Neuronal stem cell (in vitro differentiated cells): ENCODE results near the gene OR6T1.

Source experiments
- DNase-seq: peaks from one replicate; pipeline ENCODE4 v3.0.0-alpha.2; 2013; ENCODE audit warnings: low spot score
- H2AFZ ChIP-seq: one replicate; pipeline ENCODE4 v1.6.1; 2013; ENCODE audit warnings: mild to moderate bottlenecking, low read length, inconsistent platforms
- H2AK5ac ChIP-seq: 2 replicates; pipeline ENCODE4 v1.6.1; 2013; ENCODE audit warnings: low read depth, mild to moderate bottlenecking, inconsistent platforms, low read length, moderate library complexity, mixed read lengths
- H2BK120ac ChIP-seq: 2 replicates; pipeline ENCODE4 v1.6.1; 2013; ENCODE audit warnings: low read depth, mild to moderate bottlenecking, inconsistent platforms, low read length, moderate library complexity, mixed read lengths
- H2BK12ac ChIP-seq: one replicate; pipeline ENCODE4 v1.6.1; 2013; ENCODE audit warnings: low read length, inconsistent platforms
- H2BK15ac ChIP-seq: 2 replicates; pipeline ENCODE4 v1.6.1; 2013; ENCODE audit warnings: mild to moderate bottlenecking, low read length, inconsistent platforms, mixed read lengths
- H2BK5ac ChIP-seq: one replicate; pipeline ENCODE4 v1.6.1; 2013; ENCODE audit warnings: inconsistent platforms, mild to moderate bottlenecking, low read length, moderate library complexity
- H3K14ac ChIP-seq: one replicate; pipeline ENCODE4 v1.6.1; 2013; ENCODE audit warnings: low read length, inconsistent platforms
- H3K18ac ChIP-seq: 2 replicates; pipeline ENCODE4 v1.6.1; 2013; ENCODE audit warnings: low read length, inconsistent platforms
- H3K23ac ChIP-seq: 2 replicates; pipeline ENCODE4 v1.6.1; 2013; ENCODE audit warnings: low read depth, mild to moderate bottlenecking, mixed read lengths, low read length, inconsistent platforms; ENCODE audit not compliant: poor library complexity
- H3K27ac ChIP-seq: replicated peaks from 3 replicates; pipeline ENCODE4 v1.5.1; 2013; ENCODE audit warnings: low read length, inconsistent platforms
- H3K27me3 ChIP-seq, 3 experiments: 2 replicates each; pipeline ENCODE4 v1.6.1; 2013; ENCODE audit warnings: low read length in 3 of 3, mild to moderate bottlenecking in 2 of 3, inconsistent platforms in 1 of 3, low read depth in 1 of 3, mixed read lengths in 1 of 3, moderate library complexity in 1 of 3; ENCODE audit not compliant: control insufficient read depth in 3 of 3, insufficient read depth in 3 of 3
- H3K36me3 ChIP-seq, 2 donors: replicated peaks in 1 of 2; 2 replicates each; pipeline ENCODE4 v1.6.1; 2013; ENCODE audit warnings: low read length in 2 of 2; ENCODE audit not compliant: control insufficient read depth in 2 of 2, insufficient read depth in 2 of 2
- H3K4ac ChIP-seq: 2 replicates; pipeline ENCODE4 v1.6.1; 2013; ENCODE audit warnings: inconsistent platforms, mild to moderate bottlenecking, low read length, moderate library complexity
- H3K4me1 ChIP-seq, 2 donors: 1 replicate in 1 of 2; 2 replicates in 1 of 2; pipeline ENCODE4 v1.6.1; 2013; ENCODE audit warnings: low read length in 2 of 2, low read depth in 1 of 2; ENCODE audit not compliant: control insufficient read depth in 2 of 2, insufficient read depth in 1 of 2
- H3K4me2 ChIP-seq: one replicate; pipeline ENCODE4 v1.6.1; 2013; ENCODE audit warnings: mild to moderate bottlenecking, low read length, inconsistent platforms; ENCODE audit not compliant: insufficient read depth, poor library complexity, severe bottlenecking
- H3K4me3 ChIP-seq, 2 donors: 2 replicates each; pipeline ENCODE4 v1.5.1; 2013; ENCODE audit warnings: low read length in 2 of 2, mild to moderate bottlenecking in 2 of 2, inconsistent platforms in 1 of 2, moderate library complexity in 1 of 2
- H3K79me1 ChIP-seq: one replicate; pipeline ENCODE4 v1.6.1; 2013; ENCODE audit warnings: low read depth, mild to moderate bottlenecking, inconsistent platforms, low read length, moderate library complexity
- H3K9ac ChIP-seq: one replicate; pipeline ENCODE4 v1.6.1; 2013; ENCODE audit warnings: mild to moderate bottlenecking, low read depth, low read length, inconsistent platforms; ENCODE audit not compliant: poor library complexity
- H3K9me3 ChIP-seq, 2 donors: replicated peaks in 1 of 2; 2 replicates each; pipeline versions ENCODE3 to v1.6.1; 2013; ENCODE audit warnings: low read length in 2 of 2, mild to moderate bottlenecking in 2 of 2, inconsistent platforms in 1 of 2, low read depth in 1 of 2, mixed read lengths in 1 of 2, moderate library complexity in 1 of 2; ENCODE audit not compliant: control insufficient read depth in 2 of 2, insufficient read depth in 1 of 2
- H4K8ac ChIP-seq: one replicate; pipeline ENCODE4 v1.6.1; 2013; ENCODE audit warnings: low read depth, mild to moderate bottlenecking, inconsistent platforms, low read length, moderate library complexity
- H4K91ac ChIP-seq: one replicate; pipeline ENCODE4 v1.6.1; 2013; ENCODE audit warnings: low read length, low read depth, mild to moderate bottlenecking, inconsistent platforms; ENCODE audit not compliant: poor library complexity
- WGBS, 2 donors: extraction: QIAGEN DNeasy Blood & Tissue Kit; methylation state at CpG; one replicate each; pipeline ENCODE4 v1.1.7; 2013; ENCODE audit warnings: missing lambda C conversion rate in 2 of 2, mixed read lengths in 1 of 2; ENCODE audit not compliant: insufficient read length in 2 of 2, insufficient replicate concordance in 1 of 2; ENCODE audit errors: extremely low coverage in 2 of 2; 5-methylcytosine and 5-hydroxymethylcytosine counted together

OR6T1 gene

GRCh38 chr11:123905826-123906225 lies 37.8 kb downstream of the OR6T1 start:
- Histone ChIP-seq H3K18ac (peak overlapping the region; percentile 24), H3K23ac (no peak overlapping the region), H3K79me1 (no peaks in the 10 kb centered on the region), H3K36me3 (no peaks in the 10 kb centered on the region), H2BK12ac (no peak overlapping the region), H3K27me3 (no peaks in the 10 kb centered on the region), H4K8ac (no peak overlapping the region), H4K91ac (no peak overlapping the region), H3K4me3 (no peak overlapping the region), H3K27ac (peak overlapping the region; percentile 83), H3K4ac (no peak overlapping the region), H2BK120ac (no peak overlapping the region), H2AFZ (no peak overlapping the region), H2BK15ac (no peak overlapping the region), H3K4me1 (peaks cover 0 to 9% of the 10 kb centered on the region in 2 donors), H3K9me3 (no peaks in the 10 kb centered on the region), H3K4me2 (no peak overlapping the region), H3K14ac (no peak overlapping the region), H3K9ac (no peak overlapping the region), H2AK5ac (no peak overlapping the region), H2BK5ac (no peak overlapping the region)
- DNase-seq, result no peak
- no CpG with 5 or more reads among the region's 3 CpGs for WGBS, 2 donors

- Histone ChIP-seq H2AK5ac (no peak overlapping the region), H2BK15ac (no peak overlapping the region), H3K23ac (no peak overlapping the region), H3K9ac (no peak overlapping the region), H3K4ac (no peak overlapping the region), H3K27ac (no peak overlapping the region), H3K4me3 (no peak overlapping the region), H4K91ac (no peak overlapping the region), H3K79me1 (no peaks in the 10 kb centered on the region), H3K4me2 (no peak overlapping the region), H2BK120ac (no peak overlapping the region), H3K4me1 (peaks cover 0 to 9% of the 10 kb centered on the region in 2 donors), H3K27me3 (no peaks in the 10 kb centered on the region), H3K9me3 (no peaks in the 10 kb centered on the region), H3K36me3 (no peaks in the 10 kb centered on the region), H2BK5ac (no peak overlapping the region), H4K8ac (no peak overlapping the region), H3K14ac (no peak overlapping the region), H3K18ac (no peak overlapping the region), H2BK12ac (no peak overlapping the region), H2AFZ (no peak overlapping the region)
- no peak for DNase-seq
- no CpG with 5 or more reads among the region's 3 CpGs for WGBS, 2 donors
These were observed 38.7 kb downstream of the OR6T1 start for GRCh38 chr11:123904932-123905331.

GRCh38 chr11:123903932-123904331 lies 39.7 kb downstream of the OR6T1 start:
- Histone ChIP-seq H2AK5ac (no peak overlapping the region), H3K23ac (no peak overlapping the region), H3K4me2 (no peak overlapping the region), H3K27me3 (no peaks in the 10 kb centered on the region), H3K4ac (no peak overlapping the region), H2AFZ (no peak overlapping the region), H3K79me1 (no peaks in the 10 kb centered on the region), H4K8ac (no peak overlapping the region), H3K14ac (no peak overlapping the region), H3K4me3 (no peak overlapping the region), H4K91ac (no peak overlapping the region), H2BK5ac (no peak overlapping the region), H3K9ac (no peak overlapping the region), H3K27ac (no peak overlapping the region), H3K4me1 (peaks cover 0 to 9% of the 10 kb centered on the region in 2 donors), H3K18ac (no peak overlapping the region), H3K36me3 (no peaks in the 10 kb centered on the region), H2BK12ac (no peak overlapping the region), H2BK15ac (no peak overlapping the region), H2BK120ac (no peak overlapping the region), H3K9me3 (no peaks in the 10 kb centered on the region)
- DNase-seq, result no peak
- no CpG with 5 or more reads among the region's 2 CpGs for WGBS, 2 donors

- H3K4me2 ChIP-seq, result no peak within 1 kb of the TSS
- no peaks in the 10 kb centered on the region for H3K27me3 ChIP-seq
- no peak within 1 kb of the TSS for H2BK12ac ChIP-seq
- no peak within 1 kb of the TSS for H3K14ac ChIP-seq
- H2BK15ac ChIP-seq, result no peak within 1 kb of the TSS
- no peak within 1 kb of the TSS for H2AFZ ChIP-seq
- WGBS, 2 donors, result no CpG with 5 or more reads among the region's 1 CpG
- H2BK120ac ChIP-seq, result no peak within 1 kb of the TSS
- no peaks in the 10 kb centered on the region for H3K9me3 ChIP-seq
- H2AK5ac ChIP-seq, result no peak within 1 kb of the TSS
- H3K23ac ChIP-seq, result no peak within 1 kb of the TSS
- no peak within 1 kb of the TSS for H3K4ac ChIP-seq
- H3K4me3 ChIP-seq, result no peak within 1 kb of the TSS
- H4K8ac ChIP-seq, result no peak within 1 kb of the TSS
- H2BK5ac ChIP-seq, result no peak within 1 kb of the TSS
- H3K79me1 ChIP-seq, result no peaks in the 10 kb centered on the region
- no peak for DNase-seq
- no peak within 1 kb of the TSS for H3K9ac ChIP-seq
- no peak within 1 kb of the TSS for H3K18ac ChIP-seq
- H4K91ac ChIP-seq, result no peak within 1 kb of the TSS
- H3K36me3 ChIP-seq, result no peaks in the 10 kb centered on the region
- peaks cover 0 to 9% of the 10 kb centered on the region in 2 donors for H3K4me1 ChIP-seq
- no peak within 1 kb of the TSS for H3K27ac ChIP-seq
These were observed 41.8 kb downstream of the OR6T1 start, which contains the start of gene OR8D4 for GRCh38 chr11:123901867-123902266. Gene OR8D4 (plus strand): TSS chr11:123902167. CDS start chr11:123906432, 4,265 bp downstream.
